GM18507 (cell line): ENCODE results near the gene DIPK2B.
A peak's percentile ranks its signal among the peaks of the same experiment; 100 is the strongest.

Experiments used
- DNase-seq: peaks from one replicate; pipeline ENCODE4 v3.0.0; 2011; ENCODE audit warnings: low read depth; ENCODE audit not compliant: insufficient read length; ENCODE audit errors: extremely low spot score
- FAIRE-seq: peaks from 2 replicates; lab custom pipeline; 2011; peaks lifted over from hg19 to GRCh38; lab: Jason Lieb, UNC

Gene DIPK2B, protein sequence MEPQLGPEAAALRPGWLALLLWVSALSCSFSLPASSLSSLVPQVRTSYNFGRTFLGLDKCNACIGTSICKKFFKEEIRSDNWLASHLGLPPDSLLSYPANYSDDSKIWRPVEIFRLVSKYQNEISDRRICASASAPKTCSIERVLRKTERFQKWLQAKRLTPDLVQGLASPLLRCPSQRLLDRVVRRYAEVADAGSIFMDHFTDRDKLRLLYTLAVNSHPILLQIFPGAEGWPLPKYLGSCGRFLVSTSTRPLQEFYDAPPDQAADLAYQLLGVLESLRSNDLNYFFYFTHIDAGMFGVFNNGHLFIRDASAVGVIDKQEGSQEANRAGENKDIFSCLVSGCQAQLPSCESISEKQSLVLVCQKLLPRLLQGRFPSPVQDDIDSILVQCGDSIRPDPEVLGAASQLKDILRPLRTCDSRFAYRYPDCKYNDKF

DNA sequence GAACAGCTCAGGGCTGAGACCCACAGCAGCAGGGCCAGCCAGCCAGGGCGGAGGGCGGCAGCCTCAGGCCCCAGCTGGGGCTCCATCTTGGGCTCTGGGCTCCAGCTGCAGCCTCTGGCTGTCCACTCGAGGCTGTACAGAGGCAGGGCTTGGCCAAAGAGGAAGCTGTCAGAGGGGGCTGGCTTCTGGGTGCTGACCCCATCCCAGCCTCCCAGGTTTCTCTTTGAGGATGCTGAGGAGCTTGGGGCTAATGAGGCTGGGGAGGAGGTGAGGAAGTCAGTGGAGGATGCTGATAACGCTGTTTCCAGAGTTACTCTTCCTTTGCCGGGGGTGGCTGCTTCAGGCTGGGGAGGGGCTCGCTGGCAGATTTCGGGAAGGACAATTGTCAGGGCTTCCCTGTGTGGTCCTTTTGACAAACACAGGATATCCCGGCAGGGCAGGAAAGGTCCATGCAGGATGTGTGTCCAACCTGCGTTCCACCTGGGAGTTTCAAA, at the start of gene DIPK2B:
Gene DIPK2B, minus strand, starts transcription at position 136 of the 494 bp plus-strand sequence. Its CDS starts 50 bp downstream, at position 86.
- DNase-seq (no peak), FAIRE-seq (no peak)

DNA sequence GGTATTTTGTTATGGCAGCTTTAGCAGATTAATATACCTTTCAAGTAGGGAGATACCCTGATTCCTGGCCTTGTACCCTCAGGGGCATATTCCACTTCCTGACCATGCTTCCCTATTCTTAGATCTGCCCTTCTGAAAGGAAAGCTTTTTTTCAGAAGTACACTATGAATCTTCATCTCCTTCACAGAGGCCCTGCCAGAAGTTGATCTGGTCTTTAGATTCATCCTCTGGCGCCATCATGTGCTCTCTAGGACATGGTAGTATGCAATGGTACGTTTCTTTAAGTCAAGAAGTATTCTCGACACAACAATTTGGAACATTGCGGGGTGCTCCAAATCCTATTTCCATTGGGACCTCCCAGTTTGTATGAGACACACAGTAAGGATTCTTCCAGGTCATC, 39.6 kb upstream of the DIPK2B start:
- FAIRE-seq (no peak), DNase-seq (no peak)

DNA sequence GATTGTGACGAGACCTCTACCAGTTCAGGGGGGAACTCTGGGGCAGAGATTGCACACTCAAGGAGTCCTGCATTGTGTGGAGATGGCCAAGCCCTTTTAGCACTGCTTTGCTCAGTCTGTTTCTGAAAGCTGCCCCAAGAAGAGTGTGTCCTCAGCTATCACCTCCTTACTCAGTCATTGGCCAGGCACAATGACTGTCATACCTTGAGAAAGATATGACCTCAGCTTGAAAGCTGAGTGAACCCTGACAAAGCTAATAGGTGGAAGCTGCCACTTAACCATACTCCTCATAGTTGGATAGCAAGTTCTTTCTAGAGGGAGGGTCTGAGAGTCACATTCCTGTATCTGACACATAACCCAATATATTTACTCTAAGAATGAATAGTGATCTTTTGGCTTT, 37.8 kb upstream of the DIPK2B start:
- DNase-seq (no peak), FAIRE-seq (no peak)

DNA sequence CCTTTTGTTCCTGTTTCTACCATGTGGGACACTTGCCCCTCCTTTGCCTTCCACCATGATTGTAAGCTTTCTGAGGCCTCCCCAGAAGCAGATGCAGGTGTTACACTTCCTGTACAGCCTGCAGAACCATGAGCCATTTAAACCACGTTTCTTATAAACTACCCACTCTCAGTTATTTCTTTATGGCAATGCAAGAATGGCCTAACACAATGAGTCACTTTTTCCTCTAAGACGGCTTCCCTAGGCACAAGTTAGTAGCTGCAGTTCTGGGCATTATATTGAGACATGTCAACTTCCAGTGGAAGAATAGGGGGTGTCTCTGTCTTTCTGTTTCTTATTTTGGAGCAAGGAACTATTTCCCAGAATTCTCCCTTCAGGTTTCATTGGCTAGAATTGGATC, 32.9 kb upstream of the DIPK2B start:
- DNase-seq (no peak), FAIRE-seq (no peak)

DNA sequence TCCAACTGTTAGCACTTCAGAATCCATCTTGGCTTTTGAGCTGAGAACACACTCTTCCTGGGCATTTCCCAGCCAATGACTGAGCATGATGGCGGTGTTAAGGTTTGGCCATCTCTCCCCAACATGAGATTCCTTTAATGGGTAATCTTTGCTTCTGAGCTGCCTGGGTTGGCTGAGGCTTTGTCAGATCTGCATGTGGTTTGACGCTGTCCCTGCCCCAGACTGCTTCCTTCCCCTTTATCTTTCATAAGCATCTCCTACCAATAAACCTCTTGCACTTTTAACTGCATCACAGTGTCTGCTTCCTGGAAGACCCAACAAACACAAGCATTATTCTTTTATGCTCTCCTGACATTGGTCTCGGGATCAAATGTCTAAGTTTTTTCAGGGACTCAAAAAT, 31.5 kb upstream of the DIPK2B start:
- DNase-seq: no peak
- FAIRE-seq: no peak

DNA sequence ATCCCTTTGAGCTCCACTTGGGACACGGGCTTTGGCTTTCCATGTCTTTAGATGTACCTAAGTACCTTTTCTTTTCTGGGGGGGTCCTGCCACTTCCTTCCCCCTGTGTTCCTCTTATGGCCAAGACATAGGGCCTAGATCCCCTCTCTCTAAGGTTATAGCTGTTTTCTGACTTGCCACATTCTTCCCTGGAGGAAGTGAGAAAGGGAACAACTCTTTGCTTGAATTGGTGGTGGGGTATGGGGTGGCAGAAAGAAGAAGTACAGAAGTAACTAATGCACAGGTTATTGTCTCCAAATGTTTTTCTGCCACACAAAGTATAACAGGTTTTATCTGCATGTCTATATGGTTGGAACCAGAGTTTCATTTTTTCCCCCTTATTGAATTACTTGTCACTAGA, 29.7 kb upstream of the DIPK2B start:
- DNase-seq (no peak), FAIRE-seq (no peak)

DNA sequence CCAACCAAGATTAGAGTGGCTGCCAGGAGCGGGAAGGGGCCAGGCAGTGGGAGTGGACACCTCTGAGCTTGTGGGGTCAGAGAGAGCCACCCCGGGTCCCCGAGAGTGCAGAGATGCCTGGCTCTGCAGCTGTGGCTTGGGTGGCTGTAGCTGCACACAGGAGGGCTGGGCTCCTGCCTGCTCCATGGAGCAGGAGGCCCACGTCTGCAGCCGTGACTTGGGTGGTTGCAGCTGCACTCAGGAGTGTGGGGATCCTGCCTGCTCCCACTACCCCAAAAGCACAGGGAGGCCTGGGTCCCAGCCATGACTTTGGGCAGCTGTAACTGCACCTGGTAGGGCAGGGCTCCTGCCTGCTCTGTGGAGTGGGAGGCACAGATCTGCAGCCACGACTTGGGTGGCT, 28.7 kb upstream of the DIPK2B start:
- no peak for FAIRE-seq
- no peak for DNase-seq

DNA sequence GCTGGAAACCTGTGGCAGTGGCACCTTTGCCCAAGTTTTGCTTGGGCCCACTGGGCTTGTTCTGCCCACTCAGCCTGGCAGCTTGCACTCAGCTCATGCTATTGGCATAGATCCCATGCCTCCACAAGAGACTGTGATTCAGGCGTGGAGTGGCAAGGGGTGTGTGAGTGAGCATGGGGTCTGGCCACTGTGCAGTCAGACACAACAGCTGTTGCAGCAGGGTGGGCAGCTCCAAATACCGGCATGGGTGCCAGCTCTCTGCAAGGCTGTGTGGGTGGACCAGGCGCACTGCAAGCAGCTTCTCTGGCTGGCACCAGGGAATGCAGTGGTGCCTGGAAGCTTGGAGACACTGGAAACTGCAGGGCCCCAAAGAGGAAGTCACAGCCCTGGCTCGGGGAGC, 27.4 kb upstream of the DIPK2B start:
- FAIRE-seq: no peak

DNA sequence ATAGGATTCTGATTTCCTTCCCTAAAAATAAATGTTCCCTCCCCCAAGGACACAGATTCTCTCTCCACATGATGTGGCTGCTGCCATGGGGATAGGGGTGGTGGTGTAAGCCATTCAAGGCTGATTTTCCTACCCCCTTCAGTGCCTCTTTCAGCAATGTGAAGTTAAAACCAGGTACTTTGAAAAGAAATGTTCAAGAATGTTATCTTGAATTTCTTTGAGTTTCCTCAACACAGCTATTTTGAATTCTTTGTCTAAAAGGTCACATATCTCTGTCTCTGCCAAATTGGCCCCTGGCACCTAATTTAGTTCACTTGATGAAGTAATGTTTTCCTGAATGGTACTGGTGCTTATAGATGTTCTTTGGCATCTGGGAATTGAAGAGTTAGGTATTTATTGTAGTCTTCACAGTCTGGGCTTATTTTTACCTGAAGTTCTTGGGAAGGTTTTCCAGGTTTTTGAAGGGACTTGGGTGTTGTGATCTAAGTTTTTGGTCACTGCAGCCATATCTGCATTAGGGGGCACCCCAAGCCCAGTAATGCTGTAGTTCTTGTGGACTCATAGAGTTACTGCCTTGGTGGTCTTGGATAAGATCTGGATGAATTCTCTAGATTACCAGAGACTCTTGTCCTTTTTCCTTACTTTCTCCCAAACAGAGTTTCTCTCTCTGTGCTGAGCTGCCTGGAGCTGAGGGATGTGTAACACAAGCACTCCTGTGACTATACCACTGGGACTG, 7.6 kb upstream of the DIPK2B start:
- FAIRE-seq: no peak

More for the DNA sequence above, 27.4 kb upstream of the DIPK2B start:
- DNase-seq: no peak

DNA sequence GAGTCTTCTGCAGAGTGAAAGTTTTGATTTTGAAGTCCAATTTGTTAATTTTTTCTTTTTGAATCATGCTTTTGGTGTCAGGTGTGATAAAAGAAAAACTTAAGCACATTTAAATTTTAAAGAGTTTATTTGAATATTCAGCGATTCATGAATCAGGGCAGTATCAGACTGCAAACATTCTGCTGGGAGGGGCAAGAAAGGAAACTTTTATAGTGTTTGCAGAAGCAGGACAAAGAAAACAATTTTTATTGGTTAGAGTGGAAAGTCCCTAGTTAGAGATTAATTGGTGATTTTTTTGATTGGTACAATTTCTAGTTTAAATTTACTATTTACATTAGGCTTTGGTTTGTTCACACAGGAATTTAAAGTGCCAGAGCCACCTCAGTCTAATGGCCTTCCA, 1.5 kb upstream of the DIPK2B start:
- DNase-seq (no peak), FAIRE-seq (no peak)

More for the DNA sequence above, 7.6 kb upstream of the DIPK2B start:
- DNase-seq: no peak

DNA sequence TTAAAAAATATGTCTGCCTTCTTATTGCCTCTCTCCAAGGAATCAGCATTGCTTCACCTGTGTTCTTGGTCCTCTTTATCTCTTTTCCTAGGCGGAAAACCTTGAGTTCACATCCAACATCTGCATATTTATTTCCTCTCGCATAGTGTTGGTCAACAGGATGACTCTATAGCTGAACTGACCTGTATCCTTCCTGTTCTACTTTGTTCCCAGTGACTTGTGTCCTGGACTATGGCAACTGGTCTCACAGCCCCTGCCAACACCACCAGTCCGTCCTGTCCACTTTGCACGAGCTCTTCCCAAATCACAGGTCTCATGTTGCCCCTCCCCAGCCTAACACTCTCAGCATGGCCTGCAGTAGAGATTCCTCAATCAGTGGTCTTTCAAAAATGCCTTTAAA, 2.0 kb downstream of the DIPK2B start:
- FAIRE-seq (no peak), DNase-seq (no peak)

DNA sequence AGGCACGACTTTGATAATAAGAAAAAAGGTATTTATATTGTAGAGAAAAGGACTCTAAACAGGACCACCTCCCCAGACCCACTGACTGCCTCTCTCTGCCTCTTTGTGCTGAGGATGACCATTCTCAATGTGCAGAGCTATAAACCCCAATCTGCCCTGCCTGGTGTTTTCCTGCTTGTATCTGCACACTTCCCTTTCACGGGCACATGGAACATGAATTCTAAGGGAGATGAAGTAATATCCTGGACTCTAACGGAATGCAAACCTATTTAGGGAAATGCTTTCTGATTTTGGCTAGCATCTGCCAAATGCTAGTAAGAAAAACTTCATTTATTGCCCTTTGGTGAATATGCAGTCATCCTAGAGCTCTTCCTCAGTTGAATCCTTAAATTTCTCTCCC, 2.4 kb downstream of the DIPK2B start:
- FAIRE-seq (no peak), DNase-seq (no peak)

DNA sequence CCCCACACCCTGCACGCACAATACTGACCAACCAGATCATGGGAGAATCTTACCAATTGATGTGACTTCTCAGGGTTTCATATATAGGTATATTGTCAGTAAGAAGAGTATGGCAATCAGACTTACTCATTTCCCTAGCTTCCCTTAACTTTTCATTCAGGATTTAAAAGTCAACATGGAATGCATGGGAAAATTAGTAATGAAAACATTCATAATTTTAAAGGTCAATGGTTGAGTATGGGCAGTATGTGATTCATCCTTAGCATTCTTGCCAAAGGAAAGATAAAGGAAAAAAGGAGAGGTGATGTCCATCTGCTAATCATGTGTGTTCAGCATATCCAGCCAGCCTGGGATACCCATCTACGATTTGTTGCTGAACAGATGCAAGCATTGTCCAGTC, 4.0 kb downstream of the DIPK2B start:
- FAIRE-seq (no peak), DNase-seq (no peak)

DNA sequence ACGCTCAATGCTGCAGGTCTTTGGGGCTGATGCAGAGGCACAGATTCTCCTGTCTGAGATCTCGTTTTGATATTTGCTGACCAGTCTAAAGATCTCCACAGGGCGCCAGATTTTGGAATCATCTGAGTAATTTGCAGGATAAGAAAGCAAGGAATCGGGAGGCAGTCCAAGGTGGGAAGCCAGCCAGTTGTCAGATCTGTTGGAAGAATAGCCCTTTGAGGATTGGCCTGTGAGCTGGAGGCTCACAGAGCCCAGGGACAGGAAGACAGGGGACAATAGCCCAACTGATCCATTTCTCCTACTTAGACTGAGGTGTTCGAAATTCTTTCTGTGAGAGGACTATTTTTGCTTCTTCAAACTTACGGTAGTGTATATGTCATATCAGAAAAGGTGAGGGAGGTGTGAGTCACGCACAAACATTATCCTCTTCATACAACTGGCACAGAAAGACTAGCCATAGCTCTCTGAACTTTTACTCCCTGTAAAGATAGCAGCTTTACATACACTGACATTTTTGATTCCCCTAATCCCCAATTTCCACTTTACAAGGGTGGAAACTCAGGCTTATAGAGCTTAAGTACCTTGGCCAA, 8.8 kb downstream of the DIPK2B start:
- FAIRE-seq (no peak), DNase-seq (no peak)

DNA sequence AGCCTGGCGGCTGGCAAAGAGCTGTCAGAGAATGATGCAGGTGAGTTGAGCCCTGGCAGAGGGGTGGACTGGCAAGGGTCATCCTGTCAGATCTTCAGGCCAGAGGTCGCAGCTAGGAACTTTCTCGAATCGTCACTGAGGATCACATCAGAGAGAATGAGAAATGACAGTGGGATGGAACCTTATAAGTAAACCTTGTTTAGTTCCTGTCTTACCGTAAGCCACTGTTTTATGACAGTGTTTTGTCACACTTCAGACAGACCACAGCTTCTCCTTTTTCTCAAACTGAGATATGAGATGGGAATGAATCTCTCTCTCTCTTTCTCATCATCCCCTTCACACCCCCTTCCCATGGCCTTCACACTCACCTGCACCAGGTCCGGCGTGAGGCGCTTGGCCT, 9.3 kb downstream of the DIPK2B start:
- no peak for DNase-seq
- peak; percentile 45 for FAIRE-seq

DNA sequence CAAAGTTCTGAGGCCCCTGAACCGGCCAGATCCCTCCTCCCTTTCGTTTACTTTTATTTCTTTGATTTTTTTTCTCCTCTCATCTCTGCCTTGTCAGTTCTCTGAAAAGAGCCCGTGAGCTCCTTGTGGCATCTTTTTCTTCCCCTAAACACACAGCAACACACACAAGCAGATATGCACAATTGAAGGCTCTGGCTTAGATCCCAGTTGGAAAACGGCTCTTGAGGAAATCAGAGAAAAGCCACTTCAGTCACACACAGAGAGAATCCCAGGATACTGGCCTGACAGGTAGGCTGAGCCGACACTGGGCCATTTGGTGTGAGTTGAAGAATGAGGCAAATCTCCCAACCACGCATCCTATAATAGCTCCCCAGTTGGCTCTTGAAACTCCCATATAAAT, 12.9 kb downstream of the DIPK2B start:
- DNase-seq (no peak), FAIRE-seq (no peak)

DNA sequence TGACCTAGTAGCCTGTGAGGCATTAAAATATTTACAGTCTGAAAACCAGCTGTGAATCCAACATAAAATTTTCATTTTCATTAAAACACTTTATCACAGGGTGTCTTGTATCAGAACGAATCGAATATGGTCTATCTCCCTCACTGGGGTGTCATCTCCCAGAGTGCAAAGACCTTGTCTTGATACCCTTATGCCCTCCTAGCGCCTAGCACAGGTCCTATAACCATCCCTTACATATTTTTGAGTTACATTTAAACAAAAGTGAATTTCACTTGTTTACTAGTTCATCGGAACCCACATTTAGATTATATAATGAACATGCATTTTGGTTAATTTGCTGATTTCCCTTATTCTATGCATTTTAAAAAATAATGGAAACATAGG, 14.0 kb downstream of the DIPK2B start:
- no peak for DNase-seq
- no peak for FAIRE-seq

DNA sequence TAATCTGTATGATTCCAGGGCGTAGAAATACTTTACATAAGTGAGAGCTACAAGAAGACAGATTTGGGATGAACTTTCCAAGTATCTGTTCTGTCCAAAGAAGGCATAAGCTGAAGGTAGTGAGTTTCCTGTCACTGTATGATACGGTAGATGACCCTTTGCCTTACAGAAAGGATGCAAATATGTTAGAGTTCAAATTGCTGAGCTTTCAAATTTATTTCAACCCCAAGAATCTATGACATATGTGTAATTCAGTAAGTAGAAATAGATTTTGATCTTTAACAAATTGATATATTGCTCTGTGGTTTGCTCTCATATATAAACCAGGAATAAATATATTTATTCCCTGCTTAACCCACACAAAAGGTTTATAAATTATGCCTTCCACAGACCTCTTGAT, 16.5 kb downstream of the DIPK2B start:
- no peak for FAIRE-seq

DNA sequence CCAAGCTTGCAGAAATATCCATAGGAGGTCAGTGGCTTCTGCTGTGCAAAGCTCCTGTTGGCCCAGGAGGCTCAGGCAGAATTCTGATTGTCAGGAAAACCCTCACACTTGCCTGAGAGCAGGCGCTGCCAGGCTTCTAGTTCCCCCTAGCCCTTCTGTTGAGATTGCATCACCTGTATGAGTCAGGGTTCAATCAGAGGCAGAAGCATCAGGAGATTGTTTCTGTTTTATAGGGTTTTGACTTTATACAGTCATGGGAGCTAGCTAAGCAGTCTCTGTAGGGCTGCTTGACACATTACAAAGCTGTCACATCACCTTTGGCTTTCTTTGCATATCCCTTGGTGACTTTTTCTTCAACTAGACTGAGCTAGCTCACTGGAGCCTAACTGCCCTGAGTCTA, 27.8 kb downstream of the DIPK2B start:
- FAIRE-seq (no peak), DNase-seq (no peak)

More for the DNA sequence above, 16.5 kb downstream of the DIPK2B start:
- no peak for DNase-seq

DNA sequence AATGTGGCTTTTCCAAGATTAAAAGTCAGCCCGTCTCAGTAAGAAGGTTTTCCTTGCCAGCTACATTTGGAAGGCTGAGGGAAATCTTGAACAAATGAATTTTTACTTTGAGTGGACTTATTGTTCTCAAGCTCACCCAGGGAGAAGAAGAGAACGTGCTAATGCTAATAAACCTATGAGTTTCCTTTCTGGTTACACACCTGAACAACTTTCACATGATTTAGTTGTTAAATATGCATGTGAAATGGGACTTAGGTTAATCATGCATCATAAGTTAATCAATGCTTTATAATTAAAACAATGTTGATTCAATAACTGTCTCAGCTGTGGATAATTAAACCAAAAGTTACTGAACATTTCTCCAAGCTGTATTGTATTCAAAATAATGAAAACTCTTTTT, 33.9 kb downstream of the DIPK2B start:
- FAIRE-seq (no peak), DNase-seq (no peak)
